CD4-positive, alpha-beta memory T cell (primary cell): ENCODE measurements around the gene GSTA5. TPM values are rescaled to one million over a fixed set of nuclear protein-coding genes. Genes with fewer than 3 reads are reported as not detected.
"Not testable (repeated sequence)": the region's sequence is repeated elsewhere in the genome, so short reads cannot be mapped to it uniquely, and the experiment has no call there.

ENCODE experiments used
- CTCF ChIA-PET: fragments of 350-600 bp; sonication (Branson Sonifier 250); formaldehyde crosslinking; loops from one replicate; lab custom pipeline; 2021; ENCODE audit warnings: inconsistent platforms; ENCODE audit not compliant: partially characterized antibody; lab: Charles Lee
- POLR2A ChIA-PET: fragments of 350-600 bp; sonication (Branson Sonifier 250); formaldehyde crosslinking; loops from one replicate; lab custom pipeline; 2021; ENCODE audit not compliant: partially characterized antibody; lab: Charles Lee
- DNase-seq, 5 donors: peaks; one replicate each; pipeline versions ENCODE4 v3.0.0 to v3.0.0-alpha.2; 2020 to 2022; ENCODE audit warnings: mixed read lengths in 1 of 5
- H3K27ac ChIP-seq: one replicate; pipeline ENCODE4 v1.7.0; 2013; ENCODE audit warnings: low read depth, low read length
- H3K27me3 ChIP-seq: 2 replicates; pipeline ENCODE4 v1.7.0; 2013; ENCODE audit warnings: mild to moderate bottlenecking, low read length, moderate library complexity; ENCODE audit not compliant: insufficient read depth
- H3K36me3 ChIP-seq: 2 replicates; pipeline ENCODE4 v1.7.0; 2013; ENCODE audit warnings: mild to moderate bottlenecking, low read length, moderate library complexity; ENCODE audit not compliant: insufficient read depth
- H3K4me1 ChIP-seq: 2 replicates; pipeline ENCODE4 v1.7.0; 2013; ENCODE audit warnings: mild to moderate bottlenecking, low read length, moderate library complexity; ENCODE audit not compliant: insufficient read depth
- H3K4me3 ChIP-seq, 2 donors: one replicate each; pipeline ENCODE4 v1.7.0; 2013; ENCODE audit warnings: low read length in 2 of 2, mild to moderate bottlenecking in 1 of 2
- H3K9me3 ChIP-seq, 2 donors: one replicate each; pipeline ENCODE4 v1.7.0; 2013; ENCODE audit warnings: low read length in 2 of 2, control low read depth in 1 of 2; ENCODE audit not compliant: control insufficient read depth in 1 of 2
- H3K27ac Mint-ChIP-seq, 7 donors: one replicate each; pipeline ENCODE4 v1.8.0; 2020 to 2021; ENCODE audit warnings: mixed read lengths in 7 of 7, mild to moderate bottlenecking in 6 of 7, inconsistent platforms in 3 of 7, moderate library complexity in 3 of 7
- H3K27me3 Mint-ChIP-seq, 2 donors: one replicate each; pipeline ENCODE4 v1.8.0; 2020 to 2021; ENCODE audit warnings: mixed read lengths in 2 of 2
- H3K36me3 Mint-ChIP-seq, 2 donors: one replicate each; pipeline ENCODE4 v1.8.0; 2020 to 2021; ENCODE audit warnings: mixed read lengths in 2 of 2, inconsistent platforms in 1 of 2, mild to moderate bottlenecking in 1 of 2
- H3K4me1 Mint-ChIP-seq, 4 donors: one replicate each; pipeline ENCODE4 v1.8.0; 2020 to 2021; ENCODE audit warnings: mixed read lengths in 4 of 4, mild to moderate bottlenecking in 1 of 4
- H3K4me3 Mint-ChIP-seq, 8 donors: one replicate each; pipeline ENCODE4 v1.8.0; 2020 to 2021; ENCODE audit warnings: mixed read lengths in 8 of 8, mild to moderate bottlenecking in 7 of 8, moderate library complexity in 6 of 8, inconsistent platforms in 3 of 8
- H3K9me3 Mint-ChIP-seq, 8 donors: one replicate each; pipeline ENCODE4 v1.8.0; 2020 to 2021; ENCODE audit warnings: mixed read lengths in 8 of 8, mild to moderate bottlenecking in 5 of 8, inconsistent platforms in 3 of 8, moderate library complexity in 1 of 8
- intact Hi-C: fragments of 100-400 bp; cut with micrococcal nuclease; formaldehyde crosslinking; loops from one replicate; pipeline ENCODE4 v1.15.1; 2023
- polyA plus RNA-seq, 2 donors: library from polyadenylated mRNA; unstranded; fragments of 300-500 nt; fragmentation: Illumina TruSeq; gene quantifications; one replicate each; pipeline ENCODE4 v1.2.3, GENCODE V29; 2021
- total RNA-seq, 2 experiments: library from RNA; stranded (reverse); gene quantifications; one replicate each; pipeline ENCODE4 v1.2.3, GENCODE V29; 2021

GSTA5 gene
- total and polyA plus RNA-seq, 4 experiments from 2014 or later = not detected

DNA sequence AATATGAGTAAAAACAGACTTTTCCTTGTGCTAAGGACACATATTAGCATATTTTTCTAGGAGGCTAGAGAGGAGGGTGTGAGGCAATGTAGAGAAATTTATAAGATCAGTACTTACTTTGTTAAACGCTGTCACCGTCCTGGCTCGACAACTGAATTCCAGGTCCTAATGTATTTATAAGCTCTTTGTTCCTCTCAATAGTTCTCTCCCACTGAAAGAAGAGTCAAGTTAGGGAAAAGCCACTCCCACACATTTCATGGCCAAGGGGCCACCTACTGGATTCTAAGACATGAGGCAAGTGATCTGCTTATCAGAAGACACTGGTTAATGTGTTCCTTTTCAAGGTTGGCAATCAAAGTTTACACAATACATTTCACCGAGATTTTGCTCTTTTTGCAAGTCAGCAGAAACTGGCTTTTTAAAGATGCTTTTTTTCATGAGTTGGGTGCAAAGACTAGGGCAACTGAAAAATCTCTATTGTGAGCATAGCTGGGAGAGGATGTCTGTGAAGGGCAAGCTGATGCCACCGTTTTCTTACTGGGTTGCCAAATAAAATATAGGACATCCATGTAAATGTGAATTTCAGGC, 36.9 kb downstream of the GSTA5 start, which contains the start of gene GSTA1:
GSTA1 (minus strand) TSS at position 149 of the 588 bp plus-strand sequence. CDS start 4,549 bp downstream, outside the sequence.
- H3K9me3 Mint-ChIP-seq, H3K27ac ChIP-seq, H3K4me1 Mint-ChIP-seq, H3K4me3 ChIP-seq, H3K36me3 ChIP-seq, H3K36me3 Mint-ChIP-seq, H3K27me3 ChIP-seq, CTCF ChIA-PET, H3K27ac Mint-ChIP-seq, H3K9me3 ChIP-seq, H3K4me1 ChIP-seq, POLR2A ChIA-PET, DNase-seq, intact Hi-C loops, H3K4me3 Mint-ChIP-seq: not testable (repeated sequence)
- H3K27me3 Mint-ChIP-seq = peaks cover 24 to 28% of the 10 kb centered on the region in 2 donors

DNA sequence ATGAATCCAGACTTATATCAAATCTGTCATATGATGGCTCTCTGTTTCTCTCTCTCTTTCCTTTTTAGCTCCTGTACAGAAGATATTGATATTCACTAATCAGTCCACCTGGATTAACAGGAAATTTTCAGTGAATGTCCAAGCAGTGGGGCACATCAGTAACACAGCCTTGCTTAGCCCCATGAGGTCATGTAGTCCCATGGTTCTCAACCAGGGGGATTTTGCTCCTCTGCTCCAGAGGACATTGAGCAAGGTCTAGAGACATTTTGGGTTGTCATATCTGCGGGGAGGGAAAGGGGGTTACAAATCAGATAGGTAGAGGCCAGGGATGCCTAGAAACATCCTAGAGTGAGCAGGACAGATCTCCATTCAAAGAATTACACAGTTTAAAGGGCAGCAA, 37.8 kb downstream of the GSTA5 start:
- peaks cover 19 to 27% of the 10 kb centered on the region in 2 donors for H3K27me3 Mint-ChIP-seq
- no peaks in the 10 kb centered on the region for H3K36me3 ChIP-seq
- no peaks in the 10 kb centered on the region for H3K4me1 ChIP-seq
- H3K9me3 Mint-ChIP-seq = no peaks in the 10 kb centered on the region
- H3K9me3 ChIP-seq = no peaks in the 10 kb centered on the region
- POLR2A ChIA-PET = no interaction called here
- H3K27me3 ChIP-seq = no peaks in the 10 kb centered on the region
- H3K4me1 Mint-ChIP-seq = no peaks in the 10 kb centered on the region
- intact Hi-C loops = no loop called here
- no peaks in the 10 kb centered on the region for H3K36me3 Mint-ChIP-seq
- H3K27ac ChIP-seq = no peak overlapping the region
- DNase-seq = no peak
- H3K27ac Mint-ChIP-seq = no peak overlapping the region
- CTCF ChIA-PET = no interaction called here
- no peak overlapping the region for H3K4me3 ChIP-seq
- no peak overlapping the region for H3K4me3 Mint-ChIP-seq

DNA sequence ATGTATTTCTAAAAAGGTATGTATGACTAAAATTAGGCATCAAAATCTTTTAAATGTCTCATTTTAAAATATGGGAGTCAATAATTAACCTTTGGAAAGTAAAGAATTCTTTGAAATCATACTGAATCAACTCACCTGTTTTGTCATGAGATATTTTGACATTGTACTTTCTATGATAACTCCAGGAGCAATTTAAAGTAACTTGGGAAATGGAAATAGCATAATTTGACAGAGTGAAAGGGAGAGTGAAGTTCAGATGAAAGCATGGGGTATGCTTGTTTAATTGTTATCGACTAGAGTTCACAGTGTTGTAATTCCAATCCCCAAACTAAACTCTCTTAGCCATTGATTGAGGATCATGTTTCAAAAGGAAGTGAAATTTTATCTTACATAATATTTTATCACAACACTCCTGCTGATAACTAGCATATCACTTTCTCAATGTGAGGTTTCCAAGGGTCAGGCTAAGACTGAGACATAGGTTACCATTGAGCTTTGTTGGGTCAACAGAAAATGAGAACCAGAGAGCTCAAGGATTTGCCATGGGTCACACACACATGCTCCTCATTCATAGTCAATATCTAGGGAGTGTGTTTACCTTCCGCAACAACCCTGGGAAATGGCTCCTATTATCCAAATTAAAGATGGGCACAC, 39.3 kb downstream of the GSTA5 start:
- Histone ChIP-seq H3K9me3 (no peaks in the 10 kb centered on the region), H3K4me1 (no peaks in the 10 kb centered on the region), H3K27ac (no peak overlapping the region), H3K4me3 (no peak overlapping the region), H3K36me3 (no peaks in the 10 kb centered on the region), H3K27me3 (no peaks in the 10 kb centered on the region)
- intact Hi-C loops = no loop called here
- Mint-ChIP-seq H3K27ac (no peak overlapping the region), H3K36me3 (no peaks in the 10 kb centered on the region), H3K27me3 (peaks cover 20 to 31% of the 10 kb centered on the region in 2 donors), H3K4me1 (no peaks in the 10 kb centered on the region), H3K9me3 (no peaks in the 10 kb centered on the region), H3K4me3 (no peak overlapping the region)
- CTCF ChIA-PET = no interaction called here
- POLR2A ChIA-PET = no interaction called here
- no peak for DNase-seq

DNA sequence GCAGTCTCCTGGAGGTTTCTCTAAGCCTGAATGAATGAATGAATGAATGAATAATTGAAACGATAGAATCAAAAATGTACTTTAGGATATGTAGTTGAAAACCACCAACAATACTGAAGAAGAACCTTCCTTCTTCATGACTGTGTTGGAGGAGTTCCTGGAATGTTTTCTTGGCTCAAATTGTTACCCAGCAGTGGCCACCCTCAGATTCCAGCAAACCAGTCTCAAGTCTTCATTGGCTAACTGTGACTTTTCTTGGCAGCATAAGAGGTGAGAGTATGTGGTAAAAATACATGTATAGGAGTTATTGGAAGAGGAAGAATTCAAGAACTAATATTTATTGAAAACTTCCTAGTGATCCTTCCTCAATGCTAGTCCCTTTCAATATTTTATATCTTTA, 41.3 kb downstream of the GSTA5 start:
- H3K4me3 Mint-ChIP-seq, CTCF ChIA-PET, H3K4me3 ChIP-seq, H3K36me3 ChIP-seq, H3K4me1 Mint-ChIP-seq, H3K27ac Mint-ChIP-seq, POLR2A ChIA-PET, H3K9me3 Mint-ChIP-seq, H3K27me3 ChIP-seq, H3K36me3 Mint-ChIP-seq, DNase-seq, intact Hi-C loops, H3K9me3 ChIP-seq, H3K4me1 ChIP-seq, H3K27ac ChIP-seq: not testable (repeated sequence)
- H3K27me3 Mint-ChIP-seq = peaks cover 22 to 27% of the 10 kb centered on the region in 2 donors

DNA sequence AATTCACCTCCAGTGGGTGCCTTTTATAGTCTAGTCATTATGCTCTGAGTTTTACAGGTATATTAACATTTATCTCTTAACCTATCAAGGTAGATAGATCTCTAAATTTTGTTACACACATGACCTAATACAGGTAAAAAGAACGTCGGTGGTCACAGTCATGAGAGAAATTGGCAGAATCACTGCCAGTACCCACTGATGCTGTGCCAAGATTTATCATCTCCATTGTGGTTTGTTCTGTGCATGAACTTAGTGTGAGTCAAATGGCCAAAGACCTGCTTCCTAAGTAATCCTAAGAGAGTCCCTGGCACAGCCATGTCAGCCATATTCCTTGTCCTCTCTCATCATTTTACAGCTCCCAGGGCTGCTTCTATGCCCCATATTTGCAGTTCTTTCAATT, 46.2 kb downstream of the GSTA5 start:
- H3K27me3 ChIP-seq, H3K4me1 ChIP-seq, POLR2A ChIA-PET, H3K36me3 Mint-ChIP-seq, intact Hi-C loops, H3K4me3 Mint-ChIP-seq, H3K4me3 ChIP-seq, H3K4me1 Mint-ChIP-seq, CTCF ChIA-PET, H3K36me3 ChIP-seq, H3K27ac Mint-ChIP-seq, DNase-seq, H3K9me3 ChIP-seq, H3K27ac ChIP-seq: not testable (repeated sequence)
- Mint-ChIP-seq H3K9me3 (peaks cover 0 to 14% (median 3%) of the 10 kb centered on the region in 8 donors), H3K27me3 (peaks cover 10 to 18% of the 10 kb centered on the region in 2 donors)

DNA sequence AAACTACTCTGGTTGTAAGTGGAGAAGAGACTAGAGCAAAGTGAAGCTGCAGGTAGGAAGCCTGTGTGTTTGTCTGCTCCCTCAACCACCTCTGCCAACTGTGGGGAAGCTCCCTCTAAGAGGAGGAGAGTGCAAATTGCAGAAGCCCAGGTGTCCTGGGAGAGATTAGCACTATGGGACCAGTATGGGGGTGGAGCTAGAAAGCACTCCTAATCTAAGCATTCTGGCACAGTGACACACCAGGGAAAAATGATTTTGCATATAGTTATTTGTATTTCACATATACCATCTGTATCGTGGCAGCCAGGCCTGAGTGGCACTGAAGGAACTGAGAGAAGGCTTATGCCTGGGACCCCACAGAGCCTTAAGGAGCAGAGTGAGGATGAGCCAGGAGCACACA, 49.8 kb downstream of the GSTA5 start:
- no peaks in the 10 kb centered on the region for H3K36me3 Mint-ChIP-seq
- peaks cover 0 to 14% (median 4%) of the 10 kb centered on the region in 8 donors for H3K9me3 Mint-ChIP-seq
- no peak overlapping the region for H3K27ac Mint-ChIP-seq
- no peaks in the 10 kb centered on the region for H3K27me3 ChIP-seq
- peaks cover 2 to 12% of the 10 kb centered on the region in 2 donors for H3K27me3 Mint-ChIP-seq
- no peaks in the 10 kb centered on the region for H3K9me3 ChIP-seq
- H3K4me3 ChIP-seq = no peak overlapping the region
- CTCF ChIA-PET = no interaction called here
- intact Hi-C loops = no loop called here
- no peaks in the 10 kb centered on the region for H3K4me1 ChIP-seq
- no peak overlapping the region for H3K27ac ChIP-seq
- POLR2A ChIA-PET = no interaction called here
- DNase-seq = no peak
- no peaks in the 10 kb centered on the region for H3K36me3 ChIP-seq
- no peaks in the 10 kb centered on the region for H3K4me1 Mint-ChIP-seq
- H3K4me3 Mint-ChIP-seq = no peak overlapping the region

DNA sequence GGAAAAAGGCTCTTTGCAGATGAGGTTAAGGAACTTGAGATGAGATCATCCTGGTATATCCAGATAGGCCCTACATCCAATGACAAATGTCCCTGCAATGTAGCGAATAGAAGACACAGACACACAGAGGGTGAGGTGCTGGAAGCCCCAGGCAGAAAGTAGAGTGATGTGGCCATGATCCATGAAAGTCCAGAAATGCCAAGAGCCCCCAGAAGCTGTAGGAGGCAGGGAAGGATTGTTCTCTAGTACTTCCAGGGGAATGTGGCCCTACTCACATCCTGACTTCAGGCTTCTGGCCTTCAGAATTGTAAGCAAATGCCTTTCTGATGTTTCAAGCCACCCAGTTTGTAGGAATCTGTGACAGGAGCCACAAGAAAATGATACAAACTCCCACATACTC, 51.0 kb downstream of the GSTA5 start:
- H3K27ac ChIP-seq, CTCF ChIA-PET, intact Hi-C loops, H3K36me3 ChIP-seq, H3K27ac Mint-ChIP-seq, H3K36me3 Mint-ChIP-seq, DNase-seq, H3K4me1 ChIP-seq, H3K4me3 ChIP-seq, H3K4me1 Mint-ChIP-seq, H3K4me3 Mint-ChIP-seq, H3K9me3 ChIP-seq, H3K27me3 ChIP-seq, POLR2A ChIA-PET, H3K27me3 Mint-ChIP-seq: not testable (repeated sequence)
- peaks cover 0 to 14% (median 4%) of the 10 kb centered on the region in 8 donors for H3K9me3 Mint-ChIP-seq
